HepG2 (cell line): ENCODE measurements around the gene CHID1. TPM values are rescaled to one million over a fixed set of nuclear protein-coding genes. Genes with fewer than 3 reads are reported as not detected.

Experiments
- ATAC-seq: fragments of 200-7000 bp; cut with Tn5 transposase; 3 replicates; pipeline ENCODE4 v1.9.1; 2020; ENCODE audit warnings: mild to moderate bottlenecking, moderate library complexity
- BruUV-seq: library from RNA; stranded (reverse); fragments of 400-500 nt; replicated peaks from 2 replicates; lab custom pipeline; 2021; lab: Mats Ljungman, UMichigan
- CTCF ChIA-PET: fragments of 300-600 bp; formaldehyde crosslinking; extraction: SDS; loops from one replicate; lab custom pipeline; 2021; ENCODE audit warnings: low total read pairs, inconsistent platforms, low intra/inter-chr PET ratio; lab: Yijun Ruan, JAX
- POLR2A ChIA-PET: fragments of 350-600 bp; sonication (Branson Sonifier 250); formaldehyde crosslinking; loops from one replicate; lab custom pipeline; 2020; ENCODE audit warnings: antibody characterized with exemption, inconsistent platforms; lab: Yijun Ruan, JAX
- DNase-seq: peaks from one replicate; pipeline ENCODE4 v3.0.0-alpha.2; 2015; ENCODE audit warnings: low spot score
- FAIRE-seq: peaks from 3 replicates; lab custom pipeline; 2011; peaks lifted over from hg19 to GRCh38; lab: Jason Lieb, UNC
- H2AFZ ChIP-seq: one replicate; pipeline ENCODE4 v1.6.1; 2011; ENCODE audit warnings: low read length, inconsistent platforms
- H3K27ac ChIP-seq: fragments of 300-600 bp; 3 replicates; pipeline ENCODE4 v1.8.0; 2011; ENCODE audit warnings: mixed run types, mild to moderate bottlenecking, mixed read lengths, low read length, inconsistent platforms; ENCODE audit not compliant: insufficient read depth; ENCODE audit errors: extremely low read length
- H3K27me3 ChIP-seq, 2 experiments: fragments of 200-600 bp in 1 of 2; 2 replicates in 1 of 2; 3 replicates in 1 of 2; pipeline versions ENCODE4 v1.6.0 to v1.8.0; 2011; ENCODE audit warnings: low read length in 2 of 2, mild to moderate bottlenecking in 2 of 2, moderate library complexity in 2 of 2, inconsistent platforms in 1 of 2; ENCODE audit not compliant: insufficient read depth in 2 of 2, control insufficient read depth in 1 of 2
- H3K36me3 ChIP-seq, 2 experiments: fragments of 200-600 bp in 1 of 2; replicated peaks in 1 of 2; 2 replicates in 1 of 2; 3 replicates in 1 of 2; pipeline versions ENCODE4 v1.5.1 to v1.8.0; 2011; ENCODE audit warnings: low read length in 2 of 2, inconsistent platforms in 1 of 2; ENCODE audit not compliant: insufficient read depth in 2 of 2, control insufficient read depth in 1 of 2
- H3K4me1 ChIP-seq: 2 replicates; pipeline ENCODE4 v1.5.1; 2012; ENCODE audit warnings: low read length, inconsistent platforms; ENCODE audit not compliant: insufficient read depth
- H3K4me2 ChIP-seq: 2 replicates; pipeline ENCODE4 v1.6.0; 2011; ENCODE audit warnings: low read depth, low read length, inconsistent platforms
- H3K4me3 ChIP-seq, 3 experiments: fragments of 200-600 bp in 1 of 3; sonication (generic), shearing (Covaris generic) in 1 of 3; replicated peaks in 1 of 3; 2 replicates each; pipeline ENCODE4 v1.5.1; 2011 to 2016; ENCODE audit warnings: low read length in 3 of 3, inconsistent platforms in 2 of 3, low read depth in 2 of 3, mild to moderate bottlenecking in 2 of 3, control low read depth in 1 of 3, mixed read lengths in 1 of 3; ENCODE audit not compliant: insufficient read depth in 1 of 3
- H3K79me2 ChIP-seq: one replicate; pipeline ENCODE4 v1.6.1; 2011; ENCODE audit warnings: low read length, inconsistent platforms; ENCODE audit not compliant: insufficient read depth
- H3K9ac ChIP-seq: 2 replicates; pipeline ENCODE4 v1.6.0; 2011; ENCODE audit warnings: mild to moderate bottlenecking, low read depth, low read length, inconsistent platforms; ENCODE audit not compliant: insufficient read depth
- H3K9me3 ChIP-seq: 2 replicates; pipeline ENCODE4 v1.5.1; 2012; ENCODE audit warnings: mild to moderate bottlenecking, low read length
- H4K20me1 ChIP-seq: 2 replicates; pipeline ENCODE4 v1.6.0; 2011; ENCODE audit warnings: inconsistent platforms, mild to moderate bottlenecking, low read length, moderate library complexity; ENCODE audit not compliant: insufficient read depth
- BRD4 ChIP-seq: sonication (generic); formaldehyde crosslinking; IDR thresholded peaks from 2 replicates; pipeline ENCODE4 v1.4.0; 2020; ENCODE audit warnings: missing genetic modification reagents
- HOXA5 ChIP-seq: sonication (generic); formaldehyde crosslinking; IDR thresholded peaks from 2 replicates; pipeline ENCODE4 v1.4.0; 2020; ENCODE audit warnings: missing genetic modification reagents
- IRF1 ChIP-seq: sonication (generic); formaldehyde crosslinking; IDR thresholded peaks from 2 replicates; pipeline ENCODE4 v1.4.0; 2020; ENCODE audit warnings: low read depth, mild to moderate bottlenecking, missing genetic modification reagents
- ISX ChIP-seq: sonication (generic); formaldehyde crosslinking; conservative IDR thresholded peaks from 2 replicates; pipeline ENCODE4 v1.5.0; 2020; ENCODE audit warnings: missing genetic modification reagents
- RCOR2 ChIP-seq: IDR thresholded peaks from 2 replicates; pipeline ENCODE4 v1.6.1; 2016; ENCODE audit warnings: missing biosample characterization, missing genetic modification reagents
- TRIM22 ChIP-seq: fragments of 450-650 bp; IDR thresholded peaks from 2 replicates; pipeline ENCODE4 v1.6.1; 2017
- TSC22D2 ChIP-seq: sonication (generic); formaldehyde crosslinking; IDR thresholded peaks from 2 replicates; pipeline ENCODE4 v1.5.1; 2020; ENCODE audit warnings: missing genetic modification reagents, mild to moderate bottlenecking, borderline replicate concordance
- ZNF280D ChIP-seq: sonication (generic); formaldehyde crosslinking; IDR thresholded peaks from 2 replicates; pipeline ENCODE4 v1.5.1; 2020; ENCODE audit warnings: mild to moderate bottlenecking, missing genetic modification reagents
- ZNF558 ChIP-seq: sonication (generic); formaldehyde crosslinking; IDR thresholded peaks from 2 replicates; pipeline ENCODE4 v1.9.0; 2022; ENCODE audit warnings: mild to moderate bottlenecking, missing genetic modification reagents, borderline replicate concordance
- WGBS: methylation state at CpG from one replicate; pipeline ENCODE4 v1.1.6; 2017; ENCODE audit warnings: low lambda C conversion rate; 5-methylcytosine and 5-hydroxymethylcytosine counted together
- in situ Hi-C: cut with HindIII; loops from 2 replicates; pipeline ENCODE4 v1.10.0; 2017; ENCODE audit warnings: low pct_unique_long_range_greater_than_20kb; ENCODE audit not compliant: extremely low pct_ligation_motif_present
- intact Hi-C: fragments of 100-400 bp; cut with micrococcal nuclease; formaldehyde crosslinking; loops from one replicate; pipeline ENCODE4 v1.10.0; 2022; ENCODE audit not compliant: unreplicated experiment
- polyA plus RNA-seq, 8 experiments: library from polyadenylated mRNA; depleted of rRNA in 3 of 8; stranded (reverse) in 7 of 8; unstranded in 1 of 8; fragments of >200 nt; fragmentation: Illumina TruSeq in 4 of 8; extraction: Trizol in 4 of 8; gene quantifications; 2 replicates each; pipeline versions ENCODE4 v1.2.1 to v1.2.3, GENCODE V29; 2011 to 2016; ENCODE audit warnings: low read depth in 4 of 8, missing spikeins in 1 of 8, mixed read lengths in 1 of 8; ENCODE audit not compliant: insufficient read depth in 1 of 8
- total RNA-seq, 5 experiments: library from RNA; depleted of rRNA; stranded (reverse); fragments of >200 nt; fragmentation: Illumina TruSeq; extraction: Trizol; gene quantifications; 2 replicates each; pipeline ENCODE4 v1.2.3, GENCODE V29; 2016; ENCODE audit warnings: low read depth in 1 of 5
- TF ChIP-seq, protein P1 (sequence below): sonication (generic); formaldehyde crosslinking; IDR thresholded peaks from 2 replicates; pipeline ENCODE4 v1.5.0; 2020; ENCODE audit warnings: mild to moderate bottlenecking, missing genetic modification reagents
- TF ChIP-seq, protein P2 (sequence below): IDR thresholded peaks from 2 replicates; pipeline ENCODE4 v1.6.1; 2016; ENCODE audit warnings: mild to moderate bottlenecking

Gene CHID1
- total and polyA plus RNA-seq, 2 of the 13 experiments (the other 11 are each of a cell fraction or from before 2014, with no cell fraction given): 65.1 to 93.6 TPM

DNA sequence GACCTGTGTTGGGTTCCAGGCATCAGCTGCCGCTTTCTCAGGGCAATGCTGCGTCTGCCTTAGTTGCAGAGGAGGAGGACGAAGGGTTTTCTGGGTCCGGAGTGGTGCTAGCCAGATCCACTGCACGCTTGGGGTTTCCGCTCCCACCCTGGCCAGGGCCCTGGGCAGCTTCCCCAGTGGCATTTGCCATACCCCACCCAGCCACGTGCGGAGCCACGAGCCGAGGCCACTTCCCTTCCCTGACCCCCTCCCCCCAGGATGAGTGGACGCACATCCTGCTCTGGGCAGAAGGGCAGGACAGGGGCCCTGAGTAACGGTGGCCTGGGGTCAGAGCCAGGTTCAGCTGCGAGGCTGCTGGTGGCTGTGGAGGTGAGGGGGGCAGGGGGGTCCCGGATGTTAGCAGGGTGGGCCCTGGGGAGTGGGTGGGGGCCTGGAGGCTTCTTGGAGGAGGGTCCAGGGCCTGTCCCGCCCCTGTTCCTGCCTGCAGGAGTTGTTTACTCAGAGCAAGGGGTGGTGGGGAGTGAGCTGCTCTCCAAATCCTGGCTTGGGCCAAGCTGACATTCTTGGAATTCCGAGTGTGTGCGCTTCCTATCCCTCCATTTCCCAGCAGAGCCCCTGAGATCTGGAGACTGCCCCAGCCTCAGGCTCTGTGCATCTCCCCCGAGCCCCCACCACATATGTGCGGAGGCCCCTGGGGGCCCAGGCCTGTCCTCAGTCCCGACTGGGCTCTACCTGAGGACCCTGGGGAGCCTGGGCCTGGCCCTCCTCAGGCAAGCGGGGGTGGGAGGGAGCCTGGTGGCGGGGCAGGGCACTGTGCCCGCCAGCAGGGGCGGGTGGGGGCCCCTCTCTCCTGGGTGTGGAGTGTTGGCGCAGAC lies 66.6 kb downstream of the CHID1 start (continued):
- TF ChIP-seq, protein P1, sequence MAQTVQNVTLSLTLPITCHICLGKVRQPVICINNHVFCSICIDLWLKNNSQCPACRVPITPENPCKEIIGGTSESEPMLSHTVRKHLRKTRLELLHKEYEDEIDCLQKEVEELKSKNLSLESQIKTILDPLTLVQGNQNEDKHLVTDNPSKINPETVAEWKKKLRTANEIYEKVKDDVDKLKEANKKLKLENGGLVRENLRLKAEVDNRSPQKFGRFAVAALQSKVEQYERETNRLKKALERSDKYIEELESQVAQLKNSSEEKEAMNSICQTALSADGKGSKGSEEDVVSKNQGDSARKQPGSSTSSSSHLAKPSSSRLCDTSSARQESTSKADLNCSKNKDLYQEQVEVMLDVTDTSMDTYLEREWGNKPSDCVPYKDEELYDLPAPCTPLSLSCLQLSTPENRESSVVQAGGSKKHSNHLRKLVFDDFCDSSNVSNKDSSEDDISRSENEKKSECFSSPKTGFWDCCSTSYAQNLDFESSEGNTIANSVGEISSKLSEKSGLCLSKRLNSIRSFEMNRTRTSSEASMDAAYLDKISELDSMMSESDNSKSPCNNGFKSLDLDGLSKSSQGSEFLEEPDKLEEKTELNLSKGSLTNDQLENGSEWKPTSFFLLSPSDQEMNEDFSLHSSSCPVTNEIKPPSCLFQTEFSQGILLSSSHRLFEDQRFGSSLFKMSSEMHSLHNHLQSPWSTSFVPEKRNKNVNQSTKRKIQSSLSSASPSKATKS (CRISPR knock-in tag): no peak
- no peak for TF ChIP-seq HOXA5
- TF ChIP-seq BRD4 (CRISPR knock-in tag): no peak
- TF ChIP-seq IRF1 (CRISPR knock-in tag): no peak

- intact Hi-C loops (loop anchor here (5.0 kb wide), 1 partner anchor 36 kb away; the partner anchor contains the start of genes PIDD1 and RPLP2), in situ Hi-C loops (no loop called here)
- Histone ChIP-seq H3K36me3 (peaks cover 5 to 22% of the 10 kb centered on the region in 2 experiments), H3K4me1 (peaks cover 58% of the 10 kb centered on the region), H3K9me3 (no peaks in the 10 kb centered on the region), H3K79me2 (peaks cover 27% of the 10 kb centered on the region), H3K27ac (peak overlapping the region; percentile 83), H3K4me3 (peak overlapping the region; percentile 97 to 100 (median 98)), H3K9ac (peak overlapping the region; percentile 92), H4K20me1 (peaks cover 15% of the 10 kb centered on the region; the same call in 1 of the 2 replicates), H2AFZ (no peak overlapping the region), H3K4me2 (peak overlapping the region; percentile 85), H3K27me3 (no peaks in the 10 kb centered on the region)
- BruUV-seq: no TSS peak
- ChIA-PET CTCF (no interaction called here), POLR2A (interaction anchor here (0.7 to 11.1 kb wide), 11 partner anchors 14 to 207 kb away, joined by 3 to 141 read pairs (median 6); partner anchors contain the start of genes CD151, CRACR2B, PNPLA2 and RPLP2)
- 2% methylated on average over 23 of the region's 53 CpGs for WGBS
- ATAC-seq (peak; percentile 0; the same call in 1 of the 3 replicates), DNase-seq (no peak), FAIRE-seq (no peak)
- TF ChIP-seq, protein P2, sequence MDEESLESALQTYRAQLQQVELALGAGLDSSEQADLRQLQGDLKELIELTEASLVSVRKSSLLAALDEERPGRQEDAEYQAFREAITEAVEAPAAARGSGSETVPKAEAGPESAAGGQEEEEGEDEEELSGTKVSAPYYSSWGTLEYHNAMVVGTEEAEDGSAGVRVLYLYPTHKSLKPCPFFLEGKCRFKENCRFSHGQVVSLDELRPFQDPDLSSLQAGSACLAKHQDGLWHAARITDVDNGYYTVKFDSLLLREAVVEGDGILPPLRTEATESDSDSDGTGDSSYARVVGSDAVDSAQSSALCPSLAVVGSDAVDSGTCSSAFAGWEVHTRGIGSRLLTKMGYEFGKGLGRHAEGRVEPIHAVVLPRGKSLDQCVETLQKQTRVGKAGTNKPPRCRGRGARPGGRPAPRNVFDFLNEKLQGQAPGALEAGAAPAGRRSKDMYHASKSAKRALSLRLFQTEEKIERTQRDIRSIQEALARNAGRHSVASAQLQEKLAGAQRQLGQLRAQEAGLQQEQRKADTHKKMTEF: no peak
- TF ChIP-seq ZNF558 (CRISPR knock-in tag): 0 out of 2 replicates have a peak, but pooled peaks have one; percentile 65
- no peak for TF ChIP-seq TRIM22
- TF ChIP-seq ZNF280D (CRISPR knock-in tag): no peak
- TF ChIP-seq TSC22D2: no peak
- no peak for TF ChIP-seq ISX (CRISPR knock-in tag)
- no peak for TF ChIP-seq RCOR2 (CRISPR knock-in tag)
Measured at GRCh38 chr11:843086-843734, 67.4 kb downstream of the CHID1 start.
